ENCODE data around the gene GALNT2.

GALNT2 gene

DNA sequence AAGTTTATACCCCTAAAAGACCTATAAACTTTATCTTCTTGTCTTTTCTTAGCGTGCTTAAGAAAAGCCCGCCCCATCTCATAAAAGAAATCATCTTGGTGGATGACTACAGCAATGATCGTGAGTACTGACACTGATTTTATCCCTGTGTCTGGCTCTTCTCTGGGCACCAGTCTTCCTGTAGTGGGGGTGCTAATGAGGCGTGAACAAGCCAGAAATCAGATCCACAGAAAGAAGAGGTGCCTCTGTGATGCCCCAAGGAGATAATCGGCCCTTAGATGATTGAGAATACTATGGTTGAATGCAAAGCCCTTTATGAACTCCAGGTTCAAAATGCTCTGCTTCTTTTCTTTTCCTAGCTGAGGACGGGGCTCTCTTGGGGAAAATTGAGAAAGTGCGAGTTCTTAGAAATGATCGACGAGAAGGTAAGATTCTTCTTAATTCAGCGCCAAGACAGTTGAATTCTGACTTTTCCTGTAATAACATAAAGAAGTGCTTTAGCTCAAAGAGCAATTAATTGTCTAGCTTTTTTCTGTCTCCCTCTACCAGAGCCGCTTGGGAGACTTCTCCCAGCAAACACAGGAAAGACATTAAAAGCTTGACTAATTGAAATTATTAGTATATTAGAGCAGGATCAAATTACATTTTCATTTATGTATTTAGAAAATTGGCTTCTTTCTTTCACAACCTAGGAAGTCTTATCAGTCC, 169.4 kb downstream of the GALNT2 start:
- no peak for DNase-seq (ENCODE audit: low read depth)

DNA sequence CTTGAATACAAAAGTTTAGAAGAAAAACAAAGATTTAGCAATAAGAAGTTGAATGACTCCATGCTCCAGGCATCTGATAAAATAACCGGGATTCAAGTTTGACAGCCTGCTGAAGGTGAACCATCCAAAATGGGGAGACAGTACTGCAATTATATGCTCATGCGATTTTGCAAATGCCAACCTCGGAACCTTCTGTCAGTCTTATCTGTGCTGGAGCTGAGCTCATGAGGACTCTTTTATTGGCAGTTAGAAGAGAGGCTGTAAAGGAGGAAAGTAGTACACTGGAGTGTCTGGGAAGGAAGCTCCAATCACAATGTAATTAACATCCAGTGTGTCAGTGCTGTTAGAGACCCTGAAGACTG, 170.0 kb downstream of the GALNT2 start:
- no peak for DNase-seq (ENCODE audit: low read depth)

- no peak for DNase-seq (ENCODE audit: low read depth)
Measured at GRCh38 chr1:230237805-230238204, 170.8 kb downstream of the GALNT2 start.

GRCh38 chr1:230240446-230241086, 173.5 kb downstream of the GALNT2 start:
- DNase-seq (ENCODE audit: low read depth), result no peak

DNA sequence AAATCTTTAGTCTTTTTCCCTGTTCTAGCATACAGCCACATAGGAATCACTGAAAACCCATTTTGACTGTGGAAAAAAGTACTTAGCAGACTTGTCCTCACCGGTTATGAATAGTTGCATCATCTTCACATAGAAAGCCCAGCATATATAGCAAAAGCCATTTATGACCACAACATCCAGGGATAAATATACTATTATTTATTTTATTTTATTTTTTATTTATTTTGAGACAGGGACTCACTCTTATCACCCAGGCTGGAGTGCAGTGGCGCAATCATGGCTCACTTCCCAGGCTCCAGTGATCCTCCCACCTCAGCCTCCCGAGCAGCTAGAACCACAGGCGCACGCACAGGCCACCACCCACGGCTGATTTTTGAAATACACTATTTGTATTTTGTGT, 175.3 kb downstream of the GALNT2 start:
- no peak for DNase-seq (ENCODE audit: low read depth)

- no peak for DNase-seq (ENCODE audit: low read depth)
Measured at GRCh38 chr1:230243146-230243545, 176.1 kb downstream of the GALNT2 start.

- DNase-seq (ENCODE audit: low read depth), result no peak
Measured at GRCh38 chr1:230243583-230244353, 176.7 kb downstream of the GALNT2 start.

GRCh38 chr1:230246551-230246950, 179.5 kb downstream of the GALNT2 start:
- DNase-seq (ENCODE audit: low read depth), result no peak

GRCh38 chr1:230248016-230248888, 181.2 kb downstream of the GALNT2 start:
- no peak for DNase-seq (ENCODE audit: low read depth)

- no peak for DNase-seq (ENCODE audit: low read depth)
Measured at GRCh38 chr1:230248889-230249270, 181.8 kb downstream of the GALNT2 start.

- no peak for DNase-seq (ENCODE audit: low read depth)
Measured at GRCh38 chr1:230249695-230250480, 182.8 kb downstream of the GALNT2 start.

- DNase-seq (ENCODE audit: low read depth), result no peak
Measured at GRCh38 chr1:230250666-230251065, 183.6 kb downstream of the GALNT2 start.

- no peak for DNase-seq (ENCODE audit: low read depth)
Measured at GRCh38 chr1:230251644-230252191, 184.7 kb downstream of the GALNT2 start.

DNA sequence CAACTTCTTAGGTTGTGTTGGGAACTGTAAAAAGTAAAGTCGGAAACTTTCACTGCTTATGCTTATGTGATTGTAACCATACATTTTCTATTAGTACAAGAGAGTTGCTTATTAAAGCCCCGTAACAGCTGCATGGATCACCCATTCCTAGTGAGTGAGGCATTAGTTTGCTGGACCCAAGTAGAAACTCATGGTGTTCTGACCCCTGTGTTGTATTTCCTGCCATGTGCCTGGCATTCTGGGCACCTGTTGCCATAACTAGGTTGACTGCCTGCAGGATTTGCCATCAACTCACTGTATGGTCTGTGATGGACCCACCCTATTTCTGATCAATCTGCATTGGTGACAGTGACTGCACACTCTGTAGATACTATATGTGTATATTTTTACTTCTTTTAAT, 186.1 kb downstream of the GALNT2 start:
- no peak for DNase-seq (ENCODE audit: low read depth)

GRCh38 chr1:230254265-230254664, 187.2 kb downstream of the GALNT2 start:
- no peak for DNase-seq (ENCODE audit: low read depth)

GRCh38 chr1:230255116-230255515, 188.1 kb downstream of the GALNT2 start:
- DNase-seq (ENCODE audit: low read depth), result no peak

DNA sequence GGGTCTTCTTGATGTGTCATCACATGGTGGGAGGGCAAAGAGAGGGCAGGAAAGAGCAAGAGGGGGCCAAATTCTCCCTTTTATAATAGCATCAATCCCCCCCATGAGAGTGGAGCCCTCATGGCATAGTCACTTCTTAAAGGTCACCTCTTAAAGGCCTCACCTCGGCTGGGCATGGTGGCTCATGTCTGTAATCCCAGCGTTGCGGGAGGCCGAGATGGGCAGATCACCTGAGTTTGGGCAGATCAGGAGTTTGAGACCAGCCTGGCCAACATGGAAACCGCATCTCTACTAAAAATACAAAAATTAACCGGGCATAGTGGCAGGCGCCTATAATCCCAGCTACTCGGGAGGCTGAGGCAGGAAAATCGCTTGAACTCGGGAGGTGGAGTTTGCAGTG, 189.0 kb downstream of the GALNT2 start:
- DNase-seq (ENCODE audit: low read depth), result no peak

DNA sequence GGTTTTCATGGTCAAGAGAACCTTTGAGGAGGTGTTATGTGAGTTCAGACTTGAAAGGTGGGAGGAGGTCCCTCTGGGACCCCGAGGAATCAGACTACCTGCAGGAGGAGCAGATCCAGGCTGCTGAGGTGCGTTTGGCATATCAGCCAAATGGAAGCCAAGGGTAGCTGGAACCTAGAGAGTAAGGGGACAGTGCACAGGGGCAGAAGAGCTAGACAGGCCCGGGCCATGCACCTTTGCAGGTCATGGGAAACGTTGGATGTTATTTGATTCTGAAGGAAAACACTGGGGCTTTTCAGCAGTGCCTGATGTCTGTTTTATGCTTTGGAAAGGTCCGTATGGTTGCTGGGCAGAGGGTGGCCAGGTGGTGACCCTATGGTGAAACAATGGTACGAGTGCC, 189.9 kb downstream of the GALNT2 start:
- no peak for DNase-seq (ENCODE audit: low read depth)

GRCh38 chr1:230259621-230260020, 192.6 kb downstream of the GALNT2 start:
- no peak for DNase-seq (ENCODE audit: low read depth)

GRCh38 chr1:230260831-230261230, 193.8 kb downstream of the GALNT2 start:
- no peak for DNase-seq (ENCODE audit: low read depth)
